ENCODE measurements around the gene GNG7.
"Not testable (repeated sequence)": the region's sequence is repeated elsewhere in the genome, so short reads cannot be mapped to it uniquely, and the experiment has no call there.

The GNG7 gene

DNA sequence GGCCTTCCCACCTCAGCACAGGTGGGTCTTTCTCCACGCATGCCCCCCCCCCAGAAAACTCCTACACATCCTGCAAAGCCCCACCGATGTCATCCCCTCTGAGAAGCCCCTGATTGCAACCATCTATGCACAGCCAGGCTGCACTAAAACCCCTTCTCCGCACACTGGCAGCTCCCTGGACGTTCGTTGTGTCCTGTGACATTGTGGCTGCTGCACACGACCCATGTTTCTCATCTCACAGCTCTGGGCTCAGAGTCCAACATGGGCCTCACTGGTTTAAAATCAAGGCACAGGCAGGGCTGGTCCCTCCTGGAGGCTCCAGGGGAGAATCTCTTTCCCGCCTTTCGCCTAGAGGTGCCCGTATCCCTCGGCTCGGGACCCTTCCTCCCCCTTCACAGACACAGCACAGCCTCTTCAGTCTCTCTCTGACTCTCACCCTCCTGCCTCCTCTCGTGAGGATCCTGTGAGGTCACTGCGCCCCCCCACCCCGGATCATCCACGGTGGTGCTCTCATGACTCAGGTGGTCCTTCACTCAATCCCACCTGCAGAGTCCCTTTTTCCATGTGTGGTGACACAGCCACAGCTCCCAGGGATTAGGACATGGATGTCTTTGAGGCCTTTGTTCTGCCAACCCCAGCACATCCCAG, 155.3 kb downstream of the GNG7 start:
- DNase-seq: no peak

DNA sequence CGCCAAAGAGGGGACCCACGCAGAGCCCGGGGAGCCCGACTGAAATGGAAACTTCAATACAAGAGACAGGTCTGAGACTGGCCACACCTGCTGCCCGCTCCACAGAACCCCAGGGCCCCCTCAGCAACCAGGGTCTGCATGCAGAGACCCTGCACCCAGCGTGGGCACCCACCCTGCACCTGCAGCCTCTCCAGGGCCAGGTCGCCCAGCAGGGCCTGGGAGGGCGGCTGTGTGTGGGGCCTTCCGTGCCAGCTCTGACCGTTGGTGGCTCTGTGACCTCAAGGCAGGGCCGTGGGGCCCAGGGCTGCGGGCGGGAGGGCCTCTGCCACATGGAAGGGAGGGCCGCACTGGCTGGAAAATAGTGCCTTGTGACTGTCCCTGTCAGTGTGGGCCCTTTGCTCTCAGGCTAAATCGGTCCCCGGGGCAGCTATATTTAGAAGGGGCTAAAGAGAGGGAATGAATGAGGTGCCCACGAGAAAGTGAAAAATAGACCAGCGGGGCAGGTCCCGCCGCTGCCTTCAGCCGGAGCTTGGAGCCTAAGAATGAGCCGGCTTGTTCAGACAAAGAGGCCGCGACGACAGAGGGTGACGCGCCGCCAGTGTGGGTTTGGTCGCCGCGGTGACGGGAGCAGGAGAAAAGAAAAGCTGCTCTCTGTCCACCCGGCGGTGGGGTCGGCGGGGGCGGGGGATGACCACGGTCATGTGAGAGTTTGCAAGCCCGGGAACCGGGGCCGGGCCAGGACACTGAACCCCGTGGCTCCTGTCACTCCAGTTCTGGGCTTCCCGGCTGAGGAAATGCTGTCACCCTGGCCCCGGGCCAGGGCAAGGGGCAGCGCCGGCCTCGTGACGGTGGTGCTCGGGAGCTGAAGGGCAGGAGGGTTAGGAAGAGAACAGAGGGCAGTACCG, 156.1 kb downstream of the GNG7 start:
- DNase-seq: no peak

DNA sequence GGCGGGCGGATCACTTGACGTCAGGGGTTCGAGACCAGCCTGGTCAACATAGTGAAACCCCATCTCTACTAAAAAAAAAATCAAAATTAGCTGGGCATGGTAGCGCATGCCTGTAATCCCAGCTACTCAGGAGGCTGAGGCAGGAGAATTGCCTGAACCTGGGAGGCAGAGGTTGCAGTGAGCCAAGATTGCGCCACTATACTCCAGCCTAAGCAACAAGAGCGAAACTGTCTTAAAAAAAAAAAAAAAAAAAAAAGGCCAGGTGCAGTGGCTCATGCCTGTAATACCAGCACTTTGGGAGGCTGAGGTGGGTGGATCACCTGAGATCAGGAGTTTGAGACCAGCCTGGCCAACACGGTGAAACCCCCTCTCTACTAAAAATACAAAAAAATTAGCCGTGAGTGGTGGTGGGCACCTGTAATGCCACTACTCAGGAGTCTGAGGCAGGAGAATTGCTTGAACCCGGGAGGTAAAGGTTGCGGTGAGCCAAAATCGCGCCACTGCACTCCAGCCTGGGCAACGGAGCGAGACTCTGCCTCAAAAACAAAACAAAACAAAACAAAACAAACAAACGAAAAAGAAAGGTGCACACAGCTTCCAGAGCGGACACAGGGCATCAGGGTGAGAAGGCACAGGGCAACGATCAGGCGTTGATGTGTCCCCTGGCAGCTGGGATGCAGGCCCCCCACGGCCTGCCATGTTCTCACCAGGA, 156.9 kb downstream of the GNG7 start:
- not testable (repeated sequence) for DNase-seq

DNA sequence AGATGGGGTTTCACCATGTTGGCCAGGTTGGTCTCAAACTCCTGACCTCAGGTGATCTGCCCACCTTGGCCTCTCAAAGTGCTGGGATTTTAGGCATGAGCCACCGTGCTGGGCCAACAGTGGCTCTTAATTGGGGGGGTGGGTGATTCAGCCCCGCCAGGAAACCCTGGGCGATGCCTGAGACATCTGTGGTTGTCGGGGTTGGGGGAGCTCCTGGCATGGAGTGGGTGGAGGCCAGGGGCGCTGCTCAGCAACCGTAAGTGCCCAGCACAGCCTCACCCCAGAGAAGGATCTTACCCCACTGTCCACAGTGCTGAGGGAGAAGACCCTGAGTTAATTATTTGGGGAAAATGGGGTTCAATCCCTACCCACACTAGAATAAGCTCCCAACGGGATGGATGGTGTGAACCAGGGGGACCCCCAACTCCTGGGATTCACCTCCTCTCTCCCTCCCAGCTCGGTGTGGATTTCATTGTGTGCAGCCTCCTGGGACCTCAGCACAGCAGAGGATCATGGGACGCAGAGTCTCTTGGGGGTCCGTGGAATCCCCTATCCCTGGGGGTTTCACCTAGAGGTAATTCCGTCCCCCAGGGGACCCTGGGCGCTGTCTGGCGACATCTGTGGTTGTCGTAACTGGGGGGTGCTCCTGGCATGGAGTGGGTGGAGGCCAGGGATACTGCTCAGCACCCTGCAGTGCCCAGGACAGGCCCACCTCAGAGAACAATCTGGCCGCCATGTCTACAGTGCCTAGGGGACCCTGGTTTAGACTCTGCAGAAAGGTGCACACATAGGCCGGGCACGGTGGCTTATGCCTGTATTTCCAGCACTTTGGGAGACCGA, 157.7 kb downstream of the GNG7 start:
- no peak for DNase-seq

DNA sequence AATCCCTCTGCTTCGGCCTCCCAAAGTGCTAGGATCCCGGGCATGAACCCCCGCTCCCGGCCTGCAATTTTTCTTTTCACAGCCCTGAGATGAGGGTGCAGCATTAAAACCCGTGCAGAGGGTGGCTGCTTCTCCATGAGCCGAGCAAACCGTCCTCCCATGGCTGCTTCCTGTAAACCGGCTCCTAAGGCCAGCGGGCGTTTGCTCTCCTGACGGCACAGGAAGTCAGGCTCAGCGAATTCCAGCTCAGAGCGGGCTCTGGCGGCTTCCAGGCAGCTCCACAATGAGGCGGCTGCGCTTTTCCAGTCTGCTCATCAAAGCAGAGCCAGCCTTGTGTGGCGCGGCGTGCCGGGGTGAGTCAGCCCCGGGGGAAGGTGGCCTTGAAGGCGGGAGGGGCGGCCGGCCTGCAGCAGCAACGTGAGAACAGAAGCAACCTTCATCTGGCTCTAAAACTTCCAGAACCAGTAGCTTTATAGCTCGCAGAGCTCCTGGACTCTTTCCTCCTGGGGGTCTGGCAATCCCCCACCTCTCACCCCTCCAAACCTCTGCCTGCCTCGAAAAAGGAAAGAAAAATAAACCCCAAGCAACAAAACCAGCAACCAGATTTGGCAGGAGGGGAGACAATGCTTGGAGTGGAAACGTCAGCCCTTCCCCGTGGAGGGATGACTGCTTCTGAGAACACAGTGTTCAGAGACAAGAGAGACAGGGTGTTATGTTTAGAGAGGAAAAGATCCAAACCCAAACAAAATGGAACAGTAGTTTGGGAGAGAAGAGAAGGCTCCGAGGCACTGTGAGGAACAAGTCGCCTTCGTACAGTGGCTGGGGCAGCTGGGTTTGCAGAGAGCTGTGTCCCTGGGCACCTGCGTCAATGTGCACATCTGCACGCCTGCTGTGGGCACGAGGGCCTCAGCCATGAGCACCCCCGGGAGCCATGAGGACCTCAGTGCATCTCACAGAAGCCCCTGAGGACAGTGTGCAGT, 158.7 kb downstream of the GNG7 start:
- peak; percentile 87 for DNase-seq

DNA sequence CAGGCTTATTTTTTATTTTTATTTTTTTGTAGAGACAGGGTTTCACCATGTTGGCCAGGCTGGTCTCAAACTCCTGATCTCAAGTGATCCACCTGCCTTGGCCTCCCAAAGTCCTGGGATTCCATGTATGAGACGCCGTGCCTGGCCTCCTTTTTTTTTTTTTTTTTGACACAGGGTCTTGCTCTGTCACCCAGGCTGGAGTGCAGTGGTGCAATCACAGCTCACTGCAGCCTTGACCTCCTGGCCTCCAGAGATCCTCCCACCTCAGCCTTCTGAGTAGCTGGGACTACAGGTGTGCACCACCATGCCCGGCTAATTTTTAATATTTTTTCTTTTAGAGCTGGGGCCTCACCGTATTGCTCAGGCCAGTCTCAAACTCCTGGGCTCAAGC, 159.4 kb downstream of the GNG7 start:
- DNase-seq: not testable (repeated sequence)

DNA sequence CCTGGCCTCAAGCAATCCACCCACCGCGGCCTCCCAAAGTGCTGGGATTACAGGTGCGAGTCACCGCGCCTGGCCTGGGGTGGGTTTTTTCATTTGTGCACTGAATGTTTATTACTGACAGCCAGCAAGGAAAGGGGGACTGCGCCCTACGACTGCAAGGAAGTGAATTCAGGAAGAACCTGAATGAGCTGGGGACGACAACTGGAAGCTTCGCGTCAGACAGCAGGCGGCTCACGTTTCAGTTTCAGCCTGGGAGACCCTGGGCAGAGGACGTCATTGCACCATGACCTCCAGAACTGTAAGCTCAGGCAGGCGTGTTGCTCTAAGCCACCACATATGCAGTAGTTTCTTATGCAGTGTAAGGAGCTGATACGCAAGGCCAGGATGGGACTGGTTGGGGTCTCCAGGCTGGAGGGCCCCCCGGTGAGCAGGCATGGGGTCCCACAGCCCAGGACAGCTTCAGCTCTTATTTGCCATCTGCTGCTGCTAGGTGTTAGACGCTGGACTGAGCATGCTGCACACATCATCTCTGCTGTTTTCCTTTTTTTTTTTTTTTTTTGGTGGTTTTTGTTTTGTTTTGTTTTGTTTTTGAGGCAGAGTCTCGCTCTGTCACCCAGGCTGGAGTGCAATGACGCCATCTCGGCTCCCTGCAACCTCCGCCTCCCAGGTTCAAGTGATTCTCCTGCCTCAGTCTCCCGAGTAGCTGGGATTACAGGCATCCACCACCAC, 160.0 kb downstream of the GNG7 start:
- DNase-seq: no peak

DNA sequence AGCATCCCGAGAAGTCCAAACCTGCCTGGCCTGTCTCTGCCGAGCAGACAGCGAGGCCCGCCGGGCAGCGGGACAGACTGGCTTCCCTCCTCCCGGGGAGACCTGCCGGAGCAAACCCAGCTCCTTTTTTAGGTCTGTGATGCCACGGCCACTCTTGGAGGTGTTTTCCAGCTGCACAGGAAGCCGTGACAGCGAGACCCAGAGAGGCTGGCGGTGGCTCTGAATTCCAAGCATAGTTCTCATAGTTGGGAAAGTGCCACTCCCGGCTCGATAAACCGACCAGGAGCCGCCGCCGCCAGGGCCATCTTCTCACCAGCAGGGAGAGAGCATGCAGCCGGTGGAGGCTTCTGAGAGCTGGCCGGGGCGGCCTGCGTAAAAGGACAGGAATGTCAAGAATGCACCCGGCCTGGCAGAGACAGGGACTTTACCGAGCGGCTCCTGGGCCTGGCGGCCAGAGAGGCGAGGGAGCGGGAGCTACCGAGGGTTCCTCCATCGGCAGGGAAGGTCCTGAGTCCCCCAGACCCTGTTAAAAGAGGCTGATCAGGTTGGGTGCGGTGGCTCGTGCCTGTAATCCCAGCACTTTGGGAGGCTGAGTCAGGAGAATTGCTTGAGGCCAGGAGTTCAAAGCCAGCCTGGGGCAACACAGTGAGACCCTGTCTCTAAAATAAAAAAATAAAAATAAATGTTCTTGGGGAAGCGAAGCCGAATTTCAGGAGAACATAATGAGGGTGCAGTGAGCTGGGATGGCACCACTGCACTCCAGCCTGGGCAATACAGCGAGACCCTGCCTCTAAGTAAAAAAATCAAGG, 161.6 kb downstream of the GNG7 start:
- no peak for DNase-seq

DNA sequence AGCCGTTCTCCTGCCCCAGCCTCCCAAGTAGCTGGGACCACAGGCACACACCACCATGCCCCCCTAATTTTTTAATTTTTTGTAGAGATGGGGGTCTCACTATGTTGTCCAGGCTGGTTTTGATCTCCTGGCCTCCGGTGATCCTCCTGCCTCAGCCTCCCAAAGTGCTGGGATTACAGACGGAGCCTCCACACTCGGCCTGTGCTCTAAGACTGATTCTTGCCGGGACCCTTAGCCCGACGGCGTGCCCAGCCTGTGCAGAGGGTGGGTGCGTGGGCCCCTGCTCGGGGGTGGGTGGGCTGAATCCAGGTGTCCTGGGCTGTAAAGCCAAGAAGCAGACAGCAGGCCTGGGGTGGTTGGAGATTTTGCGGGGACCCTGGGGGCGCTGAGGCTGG, 162.2 kb downstream of the GNG7 start:
- no peak for DNase-seq

DNA sequence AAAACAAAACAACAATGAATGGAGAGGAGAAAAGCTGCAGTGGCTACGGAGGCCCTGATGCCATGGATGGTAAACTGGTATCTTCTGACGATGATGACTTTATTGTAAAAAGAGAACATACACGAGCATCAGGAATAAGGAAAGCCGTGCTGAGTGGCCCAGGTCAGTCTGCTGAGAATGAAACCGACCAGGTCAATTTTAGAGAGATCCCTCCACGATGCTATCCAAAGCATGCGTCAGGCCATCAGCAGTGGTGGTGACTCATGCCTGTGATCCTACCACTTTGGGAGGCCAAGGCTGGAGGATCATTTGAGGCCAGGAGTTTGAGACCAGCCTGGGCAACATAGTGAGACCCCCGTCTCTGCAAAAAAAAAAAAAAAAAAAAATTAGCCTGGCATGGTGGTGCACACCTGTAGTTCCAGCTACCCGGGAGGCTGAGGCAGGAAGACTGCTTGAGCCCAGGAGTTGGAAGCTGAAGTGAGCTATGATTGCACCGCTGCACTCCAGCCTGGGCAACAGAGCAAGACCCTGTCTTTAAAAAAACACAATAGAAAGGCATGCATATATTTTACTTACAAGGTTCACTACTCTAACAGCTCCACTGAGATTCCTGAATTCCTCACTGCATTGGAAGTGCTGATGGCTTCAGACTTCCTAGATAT, 164.3 kb downstream of the GNG7 start:
- peak; percentile 0 for DNase-seq

DNA sequence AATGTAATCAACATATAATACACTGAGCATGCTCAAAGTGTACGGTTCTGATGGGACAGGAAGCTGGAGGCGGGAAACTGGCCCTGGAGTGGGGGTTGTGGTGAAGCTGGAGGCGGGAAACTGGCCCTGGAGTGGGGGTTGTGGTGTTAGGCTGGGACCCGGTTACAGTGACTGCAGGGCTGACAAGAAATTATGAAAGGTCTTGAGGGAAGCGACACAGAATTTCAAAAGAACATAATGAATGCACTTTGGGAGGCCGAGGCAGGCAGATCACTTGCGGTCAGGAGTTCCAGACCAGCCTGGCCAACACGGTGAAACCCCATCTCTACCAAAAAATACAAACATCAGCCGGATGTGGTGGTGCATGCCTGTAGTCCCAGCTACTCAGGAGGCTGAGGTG, 164.9 kb downstream of the GNG7 start:
- DNase-seq: not testable (repeated sequence)

DNA sequence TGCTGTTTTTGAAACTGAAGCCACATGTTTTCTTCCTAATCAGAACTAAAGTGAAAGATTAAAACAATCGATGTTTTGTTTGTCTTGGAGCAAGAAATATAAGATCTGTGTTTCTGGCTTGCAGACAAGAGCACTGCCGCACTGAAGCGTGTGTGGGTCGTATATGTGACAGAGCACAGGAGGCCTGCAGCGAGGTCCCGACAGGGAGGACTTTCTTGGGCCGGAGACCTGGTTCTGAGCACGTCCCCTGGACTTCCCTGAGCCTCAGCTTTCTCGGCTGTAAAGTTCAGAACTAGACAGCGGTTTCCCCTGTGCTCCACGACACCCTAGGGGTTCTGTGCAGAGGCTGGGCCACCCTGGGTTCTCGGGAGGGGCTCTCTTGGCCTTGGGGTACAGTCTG, 166.0 kb downstream of the GNG7 start:
- DNase-seq: no peak

DNA sequence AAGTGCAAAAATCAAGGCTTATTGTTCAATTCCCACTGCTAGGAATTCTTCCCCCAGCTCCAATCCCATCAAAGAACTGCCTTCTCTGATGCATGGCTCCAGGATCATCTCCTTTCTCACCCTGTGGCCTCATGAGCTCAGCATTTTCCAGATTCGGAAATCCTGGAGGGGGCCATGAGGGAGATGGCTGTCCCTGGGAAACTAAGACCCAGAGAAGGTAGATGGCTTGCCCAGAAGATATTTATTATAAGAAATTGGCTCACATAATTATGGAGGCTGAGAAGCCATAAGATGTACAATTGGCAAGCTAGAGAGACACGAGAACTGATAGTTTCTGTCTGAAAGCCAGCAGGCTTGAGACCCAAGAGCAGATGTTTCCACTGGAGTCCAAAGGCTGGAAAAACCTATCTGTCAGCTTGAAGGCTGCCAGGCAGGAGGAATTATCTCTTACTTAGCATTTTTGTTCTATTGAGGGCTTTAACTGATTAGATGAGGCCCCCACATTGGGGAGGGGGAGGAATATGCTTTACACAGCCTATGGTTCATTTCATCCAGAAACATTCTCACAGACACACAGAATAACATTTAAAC, 168.0 kb downstream of the GNG7 start:
- no peak for DNase-seq

DNA sequence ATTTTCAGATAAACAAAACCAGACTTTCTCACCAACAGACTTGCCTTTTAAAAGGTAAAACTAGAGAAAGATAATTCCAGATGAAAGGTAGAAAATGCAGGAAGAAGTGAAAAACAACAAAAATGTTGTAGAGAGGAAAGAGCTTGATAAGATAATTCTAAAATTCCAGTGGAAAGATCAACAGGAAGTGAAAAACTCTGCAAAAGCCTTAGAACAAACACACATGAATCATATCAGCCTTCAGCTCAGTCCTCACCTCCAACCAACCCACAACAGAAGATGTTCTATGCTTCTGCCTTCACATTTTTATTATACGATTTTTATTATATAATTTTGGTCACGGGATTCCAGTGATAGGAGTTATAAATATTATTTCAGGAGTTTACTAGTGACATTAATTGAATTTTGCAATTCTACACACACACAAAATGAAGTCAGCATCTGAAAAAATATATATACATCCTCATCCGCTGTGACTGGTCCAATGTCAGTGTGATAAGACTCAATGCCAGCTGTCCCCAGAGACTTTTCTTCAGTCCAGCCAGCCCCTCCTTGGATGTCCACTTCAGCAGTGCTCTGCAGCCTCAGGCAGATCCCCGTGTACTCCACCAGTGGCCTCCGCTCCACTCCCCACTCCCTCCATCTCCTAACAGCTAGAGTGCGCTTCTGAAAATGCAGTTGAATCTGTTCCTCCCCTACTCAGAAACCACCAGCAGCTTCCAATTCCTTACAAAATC, 168.6 kb downstream of the GNG7 start:
- peak; percentile 25 for DNase-seq

DNA sequence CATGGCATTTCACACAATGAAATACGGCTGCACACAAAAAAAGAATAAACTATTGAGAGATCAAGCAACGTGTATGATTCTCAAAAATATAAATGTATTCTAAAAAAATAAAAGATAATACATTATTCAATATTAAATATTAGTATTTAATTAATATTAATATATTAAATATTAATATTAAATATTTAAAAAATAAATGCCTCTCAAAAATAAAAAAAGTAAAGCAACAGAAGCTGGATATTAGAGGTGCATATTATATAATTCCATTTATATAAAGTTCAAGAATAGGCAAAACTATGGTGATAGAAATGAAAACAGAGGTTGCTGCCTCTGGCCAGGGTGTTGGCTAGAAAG, 169.4 kb downstream of the GNG7 start:
- DNase-seq: no peak

DNA sequence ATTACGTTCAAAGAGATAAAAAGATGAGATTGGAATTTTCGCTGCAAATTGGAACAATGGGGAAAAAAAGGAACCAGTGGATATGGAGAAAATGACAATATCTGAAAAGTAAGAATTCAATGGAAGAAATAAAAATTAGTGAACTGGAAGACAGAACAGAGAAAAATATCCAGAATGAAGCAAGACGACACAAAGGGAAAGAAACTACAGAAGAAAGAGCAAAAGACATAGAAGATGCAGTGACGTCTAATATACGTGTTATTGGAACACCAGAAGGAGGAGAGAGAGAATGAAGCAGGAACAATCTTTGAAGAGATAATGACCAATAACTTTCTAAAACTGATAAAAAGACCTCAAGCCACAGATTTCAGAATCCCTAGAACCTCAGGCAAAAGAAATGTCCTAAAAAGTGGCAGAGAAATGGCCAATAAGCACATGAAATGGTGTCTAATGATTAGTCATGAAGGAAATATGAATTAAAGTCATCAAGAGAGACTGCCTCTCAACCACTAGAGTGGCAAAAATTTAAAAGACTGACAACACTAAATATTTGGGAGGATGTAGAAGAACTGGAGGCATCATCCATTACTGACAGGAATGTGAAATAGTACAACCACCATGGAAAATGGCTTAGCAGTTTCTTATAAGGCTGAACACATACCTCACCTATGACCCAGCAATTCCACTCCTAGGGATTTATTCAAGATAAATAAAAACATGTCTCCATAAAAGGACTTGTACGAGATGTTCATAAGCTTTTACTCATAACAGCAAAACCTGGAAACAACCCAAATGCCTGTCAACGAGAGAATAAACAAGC, 170.0 kb downstream of the GNG7 start:
- no peak for DNase-seq

DNA sequence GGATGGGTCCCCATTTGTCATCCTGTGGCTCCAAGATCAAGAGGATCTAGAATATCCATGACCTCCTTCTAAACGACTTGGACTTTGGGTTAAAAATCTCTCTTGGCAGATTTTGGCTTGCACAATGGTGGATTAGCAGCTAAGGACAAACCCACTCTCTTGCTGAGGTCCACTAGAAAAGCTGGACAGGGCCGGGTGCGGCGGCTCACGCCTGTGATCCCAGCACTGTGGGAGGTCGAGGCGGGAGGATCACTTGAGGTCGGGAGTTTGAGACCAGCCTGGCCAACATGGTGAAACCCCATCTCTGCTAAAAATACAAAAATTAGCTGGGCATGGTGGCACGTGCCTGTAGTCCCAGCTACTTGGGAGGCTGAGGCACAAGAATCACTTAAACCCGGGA, 172.6 kb downstream of the GNG7 start:
- not testable (repeated sequence) for DNase-seq
